GM18498 (cell line): Measurements from ENCODE around the gene LYPLA2.
"Not testable (repeated sequence)": the region's sequence is repeated elsewhere in the genome, so short reads cannot be mapped to it uniquely, and the experiment has no call there.

Experiments used
- ATAC-seq: cut with Tn5 transposase; IDR thresholded peaks from one replicate; pipeline ENCODE4 v1.9.1; 2021; ENCODE audit warnings: mild to moderate bottlenecking, moderate library complexity; ENCODE audit not compliant: unreplicated experiment

Gene LYPLA2

DNA sequence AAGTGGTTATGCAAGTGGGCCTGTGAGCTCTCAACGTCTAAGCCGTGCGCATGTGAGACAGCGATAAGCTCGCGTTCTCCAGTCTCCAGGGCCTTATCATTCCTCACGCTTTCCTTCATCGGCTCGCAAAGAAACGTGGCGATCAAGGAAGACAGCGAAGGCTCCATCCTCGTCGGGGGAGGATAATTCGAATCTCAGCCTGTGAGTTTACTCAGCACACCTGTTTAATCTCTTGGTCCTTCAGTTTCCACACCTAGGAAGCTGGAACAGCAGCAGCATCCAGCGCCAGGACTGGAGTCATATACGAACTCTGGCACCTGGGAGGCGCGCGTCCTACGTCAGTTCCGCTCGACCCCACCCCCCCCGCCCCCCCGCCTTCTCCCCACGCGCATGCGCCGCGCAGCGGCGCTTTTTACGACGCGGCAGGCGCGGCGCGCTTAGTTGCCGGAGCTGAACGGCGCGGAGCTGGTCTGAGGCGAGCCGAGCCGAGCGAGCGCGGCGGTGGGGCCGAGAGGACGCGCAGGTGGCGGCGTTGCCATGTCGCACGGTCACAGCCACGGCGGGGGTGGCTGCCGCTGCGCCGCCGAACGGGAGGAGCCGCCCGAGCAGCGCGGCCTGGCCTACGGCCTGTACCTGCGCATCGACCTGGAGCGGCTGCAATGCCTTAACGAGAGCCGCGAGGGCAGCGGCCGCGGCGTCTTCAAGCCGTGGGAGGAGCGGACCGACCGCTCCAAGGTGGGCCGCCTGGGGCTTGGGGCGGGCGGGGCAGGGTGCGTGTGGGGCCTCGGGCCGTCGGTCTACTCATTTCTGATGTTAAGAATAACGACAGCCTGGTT is 12.7 kb upstream of the LYPLA2 start, which contains the start of gene PITHD1:
TSS of gene PITHD1 (plus strand) at position 440 of the 836 bp plus-strand sequence. CDS start at position 538, 98 bp downstream.
- peak; percentile 87 for ATAC-seq

DNA sequence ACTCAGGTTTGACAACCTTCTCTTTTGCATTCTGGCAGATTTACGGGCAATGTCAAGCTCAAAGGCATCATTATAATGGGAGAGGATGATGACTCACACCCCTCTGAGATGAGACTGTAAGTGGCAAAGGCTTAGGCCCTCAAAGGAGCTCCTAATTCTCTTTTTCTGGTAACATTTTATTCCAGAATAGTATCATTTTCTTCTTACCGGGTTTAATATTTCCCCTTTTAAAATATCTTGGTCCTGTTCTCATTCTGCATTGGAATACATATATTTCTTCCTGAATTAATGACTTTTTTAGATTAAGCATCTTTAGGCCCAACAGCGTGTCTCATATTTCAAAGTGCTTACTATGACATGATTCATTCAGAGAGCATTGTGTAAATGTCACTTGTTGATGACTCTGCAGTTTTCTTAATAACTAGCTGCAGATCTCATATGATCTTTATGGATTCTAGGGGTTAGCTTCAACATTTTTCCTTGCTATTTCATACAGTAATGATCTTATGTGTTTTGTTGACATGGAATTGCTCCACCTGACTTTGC is 11.0 kb upstream of the LYPLA2 start:
- no peak for ATAC-seq

DNA sequence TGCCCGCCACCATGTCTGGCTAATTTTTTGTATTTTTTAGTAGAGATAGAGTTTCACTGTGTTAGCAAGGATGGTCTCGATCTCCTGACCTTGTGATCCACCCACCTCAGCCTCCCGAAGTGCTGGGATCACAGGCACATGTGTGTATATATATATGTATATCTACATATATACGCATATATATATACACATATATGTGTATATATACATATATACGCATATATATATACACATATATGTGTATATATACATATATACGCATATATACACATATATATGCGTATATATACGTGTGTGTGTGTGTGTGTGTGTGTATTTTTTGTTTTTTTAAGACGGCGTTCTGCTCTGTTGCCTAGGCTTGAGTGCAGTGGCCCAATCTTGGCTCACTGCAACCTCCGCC is 7.8 kb upstream of the LYPLA2 start:
- not testable (repeated sequence) for ATAC-seq

DNA sequence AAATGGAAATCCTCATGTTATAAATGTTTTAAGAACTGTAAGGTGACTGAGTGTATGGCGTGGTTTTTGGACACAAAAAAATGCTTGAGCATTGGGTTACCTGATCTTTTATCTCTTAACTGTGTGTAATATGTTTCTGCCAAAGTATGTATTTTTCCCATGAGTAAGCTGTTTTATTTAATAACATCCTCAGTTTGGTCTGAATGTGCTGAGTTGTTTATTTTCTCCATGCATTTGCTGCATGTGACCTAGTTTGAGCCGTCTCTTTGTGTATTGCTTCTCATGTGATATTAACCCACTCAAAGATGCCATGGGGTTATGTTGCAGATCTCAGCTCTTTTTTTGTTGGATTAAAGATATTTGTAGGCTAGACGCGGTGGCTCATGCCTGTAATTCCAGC is 6.1 kb upstream of the LYPLA2 start:
- ATAC-seq = no peak

DNA sequence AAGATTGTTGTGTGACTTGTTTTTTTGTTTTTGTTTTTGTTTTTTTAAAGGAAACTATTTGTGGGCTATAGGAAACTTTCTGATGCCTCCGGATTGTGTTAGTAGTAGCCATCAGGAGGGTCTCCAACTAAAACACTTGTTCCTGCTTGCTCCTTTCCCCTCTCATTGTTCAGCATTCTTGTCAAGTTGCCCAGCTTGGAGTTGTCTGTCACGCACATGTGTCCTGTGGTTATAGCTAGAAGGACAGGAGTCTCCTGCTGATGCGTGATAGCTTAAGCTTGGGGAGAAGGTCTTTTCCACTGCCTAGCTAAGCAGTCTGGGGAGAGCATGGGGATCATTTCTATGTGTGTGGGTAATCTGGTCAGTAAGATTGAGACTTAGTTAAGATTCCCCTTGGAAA is 3.2 kb upstream of the LYPLA2 start:
- no peak for ATAC-seq

DNA sequence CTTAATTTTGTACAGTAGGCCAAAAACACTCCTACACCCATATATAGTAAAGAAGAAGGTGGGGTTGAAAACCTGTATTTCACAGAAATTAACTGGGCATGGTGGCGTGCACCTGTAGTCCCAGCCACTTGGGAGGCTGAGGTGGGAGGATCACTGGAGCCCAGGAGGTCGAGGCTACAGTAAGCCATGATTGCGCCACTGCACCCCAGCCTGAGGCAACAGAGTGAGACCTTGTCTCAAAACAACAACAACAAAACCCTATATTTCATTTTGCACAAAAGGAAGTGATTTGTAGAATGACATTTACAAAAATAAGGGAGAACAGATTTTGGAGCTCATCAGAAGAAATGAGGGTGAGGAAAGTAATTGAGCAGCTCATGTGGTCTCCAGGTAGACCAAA is 2.2 kb upstream of the LYPLA2 start:
- no peak for ATAC-seq

DNA sequence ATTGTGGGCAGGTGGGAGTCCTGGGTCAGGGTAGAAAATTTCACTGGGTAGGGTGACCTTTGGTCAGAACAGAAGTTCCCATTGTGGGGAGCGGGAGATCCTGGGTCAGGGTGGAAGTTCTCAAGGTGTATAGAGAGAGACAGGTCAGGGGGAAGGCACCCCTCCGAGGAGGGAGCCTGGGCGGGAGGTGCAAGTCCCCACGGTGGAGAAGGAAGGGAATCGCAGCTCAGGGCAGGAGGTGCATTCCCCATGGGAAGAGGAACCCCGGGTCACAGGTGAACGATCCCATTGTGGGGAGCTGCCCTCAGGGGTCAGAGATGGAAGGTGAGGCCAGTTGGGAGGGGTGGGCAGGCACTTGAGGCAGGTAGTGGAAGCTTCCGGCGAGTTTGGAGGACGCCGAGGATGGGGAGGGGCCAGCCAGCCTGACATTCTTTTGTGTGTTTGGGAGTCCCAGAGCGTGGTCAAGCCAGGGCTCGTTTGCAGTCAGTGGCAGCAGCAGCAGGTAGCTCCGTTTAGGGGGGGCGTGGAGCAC is 637 bp downstream of the LYPLA2 start:
- no peak for ATAC-seq

DNA sequence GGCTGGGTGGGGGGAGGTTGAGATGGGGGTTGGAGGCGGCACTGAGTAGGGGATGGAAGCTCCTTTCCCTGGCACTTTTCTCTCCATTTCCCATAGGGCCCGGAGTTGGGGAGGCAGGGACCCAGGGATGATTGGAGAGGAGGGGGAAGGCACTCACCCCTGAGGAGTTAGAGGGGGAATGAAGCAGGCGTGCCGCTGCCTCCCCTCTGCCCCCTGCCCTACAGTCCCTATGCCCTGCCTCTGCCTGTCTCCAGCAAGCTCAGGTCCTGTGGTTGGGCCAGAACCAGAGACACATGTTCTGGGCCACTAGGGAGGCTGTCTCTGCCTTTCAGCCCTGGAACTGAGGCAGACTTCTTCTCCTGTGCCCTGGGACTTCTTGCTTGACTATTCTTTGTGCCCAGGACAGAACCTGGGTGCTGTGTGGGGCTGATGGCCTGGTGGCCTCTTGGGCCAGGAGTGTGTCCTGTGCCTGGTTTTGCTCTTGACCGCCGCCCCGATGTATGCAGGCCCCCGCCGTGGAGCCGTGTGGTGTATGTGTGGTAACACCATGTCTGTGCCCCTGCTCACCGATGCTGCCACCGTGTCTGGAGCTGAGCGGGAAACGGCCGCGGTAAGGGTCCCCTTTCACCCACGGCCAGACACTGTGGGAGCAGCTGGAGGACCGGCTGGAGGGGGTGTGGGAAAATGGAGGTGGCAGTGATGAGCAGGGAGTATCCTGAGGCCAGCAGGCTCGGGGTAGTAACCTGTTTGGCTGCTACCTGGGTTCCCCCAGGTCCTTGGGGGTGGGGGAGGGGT is 1.4 kb downstream of the LYPLA2 start:
- ATAC-seq = no peak

DNA sequence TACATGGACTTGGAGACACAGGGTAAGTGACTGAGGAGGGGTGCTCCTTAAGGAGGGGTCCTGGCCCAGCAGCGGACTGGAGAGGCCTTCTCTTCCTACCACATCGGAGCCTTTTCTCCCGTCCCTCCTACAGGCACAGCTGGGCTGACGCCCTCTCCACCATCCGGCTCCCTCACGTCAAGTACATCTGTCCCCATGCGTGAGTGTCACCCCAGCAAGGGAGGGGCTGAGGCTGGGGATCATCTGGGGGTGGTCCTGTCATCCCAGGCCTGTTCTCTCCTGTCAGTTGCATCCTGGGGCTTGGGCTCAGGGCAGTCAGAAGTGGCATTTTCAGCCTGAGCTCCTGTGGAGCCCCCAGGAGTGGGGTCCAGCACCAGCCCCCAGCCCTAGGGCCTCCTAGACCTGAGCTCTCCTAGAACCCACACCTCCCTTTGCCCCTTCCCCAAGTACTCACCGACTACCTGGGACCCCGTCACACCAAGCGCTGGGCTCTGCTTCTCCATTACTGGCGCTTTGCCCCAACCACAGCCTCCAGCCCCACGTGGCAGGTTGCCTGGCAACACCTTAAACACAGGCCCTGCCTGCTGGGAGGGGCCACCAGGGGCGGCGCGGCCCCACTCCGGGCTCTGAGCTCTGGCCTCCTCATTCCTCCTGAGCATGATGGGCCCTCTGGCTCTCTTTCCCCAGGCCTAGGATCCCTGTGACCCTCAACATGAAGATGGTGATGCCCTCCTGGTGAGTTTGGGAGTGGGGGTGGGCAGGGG is 2.3 kb downstream of the LYPLA2 start:
- no peak for ATAC-seq

DNA sequence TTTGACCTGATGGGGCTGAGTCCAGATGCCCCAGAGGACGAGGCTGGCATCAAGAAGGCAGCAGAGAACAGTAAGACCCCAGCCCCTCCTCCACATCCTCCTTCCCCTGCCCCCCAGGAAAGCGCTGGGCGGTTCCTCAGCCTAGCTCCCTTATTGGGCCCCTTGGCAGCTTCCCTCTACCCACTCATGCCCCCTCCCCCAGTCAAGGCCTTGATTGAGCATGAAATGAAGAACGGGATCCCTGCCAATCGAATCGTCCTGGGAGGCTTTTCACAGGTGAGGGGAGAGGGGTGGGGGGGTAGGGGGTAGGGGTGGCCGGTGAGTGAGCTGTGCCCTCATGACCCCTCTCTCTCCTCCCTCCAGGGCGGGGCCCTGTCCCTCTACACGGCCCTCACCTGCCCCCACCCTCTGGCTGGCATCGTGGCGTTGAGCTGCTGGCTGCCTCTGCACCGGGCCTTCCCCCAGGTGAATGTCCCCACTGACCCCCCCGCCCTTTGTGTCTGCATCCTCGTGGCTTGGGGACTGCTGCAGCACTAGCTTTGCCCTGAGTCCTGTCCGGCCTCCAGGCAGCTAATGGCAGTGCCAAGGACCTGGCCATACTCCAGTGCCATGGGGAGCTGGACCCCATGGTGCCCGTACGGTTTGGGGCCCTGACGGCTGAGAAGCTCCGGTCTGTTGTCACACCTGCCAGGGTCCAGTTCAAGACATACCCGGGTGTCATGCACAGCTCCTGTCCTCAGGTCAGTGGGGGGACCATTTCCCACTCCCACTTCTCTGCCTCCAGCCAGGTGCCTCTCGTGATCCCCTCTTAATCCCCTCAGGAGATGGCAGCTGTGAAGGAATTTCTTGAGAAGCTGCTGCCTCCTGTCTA is 3.2 kb downstream of the LYPLA2 start:
- no peak for ATAC-seq

DNA sequence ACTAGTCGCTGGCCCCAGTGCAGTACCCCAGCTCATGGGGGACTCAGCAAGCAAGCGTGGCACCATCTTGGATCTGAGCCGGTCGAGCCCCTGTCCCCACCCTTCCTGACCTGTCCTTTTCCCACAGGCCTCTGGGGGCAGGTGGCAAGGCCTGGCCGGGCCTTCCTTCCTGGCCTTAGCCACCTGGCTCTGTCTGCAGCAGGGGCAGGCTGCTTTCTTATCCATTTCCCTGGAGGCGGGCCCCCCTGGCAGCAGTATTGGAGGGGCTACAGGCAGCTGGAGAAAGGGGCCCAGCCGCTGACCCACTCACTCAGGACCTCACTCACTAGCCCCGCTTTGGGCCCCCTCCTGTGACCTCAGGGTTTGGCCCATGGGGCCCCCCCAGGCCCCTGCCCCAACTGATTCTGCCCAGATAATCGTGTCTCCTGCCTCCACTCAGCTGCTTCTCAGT is 3.8 kb downstream of the LYPLA2 start:
- ATAC-seq = not testable (repeated sequence)

DNA sequence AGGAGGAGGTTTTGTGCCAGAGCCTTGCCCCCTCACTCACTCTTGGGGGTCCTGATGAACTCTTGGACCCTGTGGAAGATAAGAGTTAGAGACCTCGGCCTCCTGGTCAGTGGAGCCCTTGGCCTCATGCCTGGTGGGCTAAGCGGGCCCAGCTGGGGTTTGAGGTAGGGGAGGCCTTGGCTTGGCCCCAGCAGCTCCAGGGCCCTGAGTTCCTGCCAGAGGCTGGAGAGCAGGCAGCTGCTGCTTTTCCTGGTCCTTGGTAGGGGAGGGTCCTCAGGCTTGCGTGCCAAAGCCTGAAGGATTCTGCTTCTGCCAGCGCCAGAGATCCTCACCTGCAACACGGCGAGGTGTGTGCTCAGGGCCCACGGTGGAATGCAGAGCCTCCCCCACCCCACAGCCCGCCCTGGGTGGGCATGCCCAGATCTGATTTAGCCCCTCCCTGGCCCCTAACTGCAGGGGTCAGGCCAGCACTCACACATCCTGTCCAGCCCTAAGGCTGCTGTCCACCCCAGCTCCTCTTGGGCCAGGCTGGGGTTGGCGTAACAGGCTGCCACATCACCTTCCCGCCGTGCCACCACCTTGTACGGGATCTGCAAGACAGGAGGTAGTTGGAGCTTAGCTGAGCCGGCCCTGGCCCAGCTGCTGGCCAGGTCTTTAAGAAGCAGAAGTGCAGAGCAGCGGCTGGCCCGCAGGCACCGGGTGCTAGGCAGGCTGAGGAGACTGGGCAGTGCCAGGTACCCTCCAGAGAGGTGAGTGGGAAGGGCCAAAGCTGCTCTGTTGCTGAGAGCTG is 4.9 kb downstream of the LYPLA2 start:
- no peak for ATAC-seq

DNA sequence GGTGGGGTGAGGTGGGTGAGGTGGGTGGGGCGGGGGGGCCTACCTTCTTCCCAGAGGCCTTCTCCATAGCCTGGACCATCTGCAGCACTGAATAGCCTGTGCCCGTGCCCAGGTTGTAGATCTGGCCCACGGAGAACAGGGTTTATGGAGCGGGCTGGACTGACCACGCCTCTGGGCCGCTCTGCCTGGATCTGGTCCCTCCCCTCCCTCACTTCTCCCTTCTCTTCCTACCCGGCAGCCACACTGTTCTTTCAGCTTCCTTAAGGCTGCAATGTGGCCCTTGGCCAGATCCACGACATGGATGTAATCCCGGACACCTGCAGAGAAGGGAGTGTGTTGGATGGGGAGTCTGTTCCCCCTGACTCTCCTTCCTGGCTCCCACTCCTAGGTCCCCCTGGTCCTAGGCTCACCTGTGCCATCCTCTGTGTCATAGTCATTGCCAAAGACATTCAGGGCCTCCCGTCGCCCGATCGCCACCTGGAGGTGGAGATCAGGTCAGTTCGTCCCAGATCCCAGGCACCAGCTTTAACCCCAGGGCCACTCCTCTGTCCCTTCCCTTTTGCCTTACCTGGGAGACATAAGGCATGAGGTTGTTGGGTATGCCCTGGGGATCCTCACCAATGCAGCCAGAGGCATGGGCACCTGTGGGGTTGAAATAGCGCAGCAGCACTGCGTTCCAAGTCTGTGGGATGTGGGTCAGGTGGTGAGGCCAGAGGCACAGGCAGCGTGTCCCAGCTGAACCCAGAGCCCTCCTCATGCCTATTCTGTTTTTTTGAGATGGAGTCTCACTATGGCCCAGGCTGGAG is 5.7 kb downstream of the LYPLA2 start:
- ATAC-seq = no peak

DNA sequence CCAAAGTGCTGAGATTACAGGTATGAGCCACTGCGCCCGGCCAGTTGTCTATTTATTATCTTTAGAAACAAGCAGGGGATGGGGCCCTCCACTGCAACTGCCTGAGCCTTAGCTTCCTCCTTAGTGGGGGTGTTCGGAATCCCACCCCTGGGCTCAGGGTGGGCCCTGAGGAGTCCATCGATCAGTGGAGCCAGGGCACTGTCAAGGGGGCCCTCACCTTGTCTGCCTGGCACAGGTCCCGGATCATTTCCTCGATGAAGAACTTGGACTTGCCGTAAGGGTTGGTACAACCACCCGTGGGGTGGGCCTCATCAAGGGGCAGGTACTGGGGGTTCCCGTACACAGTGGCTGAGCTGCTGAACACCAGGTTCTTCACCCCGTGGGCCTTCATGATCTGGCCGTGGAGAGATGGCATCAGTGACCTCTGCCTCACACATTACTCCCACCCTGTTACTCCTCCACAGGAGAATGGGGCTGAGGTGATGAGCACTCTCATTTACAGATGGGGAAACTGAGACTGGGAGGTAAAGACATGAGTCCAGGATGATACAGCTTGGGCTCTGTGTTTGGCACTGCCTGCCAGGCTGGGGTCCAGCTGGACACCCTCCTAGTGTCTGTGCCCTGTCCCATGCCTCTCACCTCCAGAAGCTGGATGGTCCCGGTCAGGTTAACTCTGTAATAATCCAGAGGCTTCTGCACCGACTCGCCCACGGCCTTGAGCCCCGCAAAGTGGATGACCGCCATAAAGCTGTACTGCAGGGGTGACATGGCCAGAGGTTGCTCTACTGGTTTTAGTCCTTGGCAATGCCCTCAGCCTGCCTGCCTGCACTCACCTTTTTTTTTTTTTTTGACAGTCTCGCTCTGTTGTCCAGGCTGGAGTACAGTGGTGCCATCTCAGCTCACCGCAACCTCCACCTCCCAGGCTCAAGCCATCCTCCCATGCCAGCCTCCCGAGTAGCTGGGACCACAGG is 6.8 kb downstream of the LYPLA2 start:
- no peak for ATAC-seq

DNA sequence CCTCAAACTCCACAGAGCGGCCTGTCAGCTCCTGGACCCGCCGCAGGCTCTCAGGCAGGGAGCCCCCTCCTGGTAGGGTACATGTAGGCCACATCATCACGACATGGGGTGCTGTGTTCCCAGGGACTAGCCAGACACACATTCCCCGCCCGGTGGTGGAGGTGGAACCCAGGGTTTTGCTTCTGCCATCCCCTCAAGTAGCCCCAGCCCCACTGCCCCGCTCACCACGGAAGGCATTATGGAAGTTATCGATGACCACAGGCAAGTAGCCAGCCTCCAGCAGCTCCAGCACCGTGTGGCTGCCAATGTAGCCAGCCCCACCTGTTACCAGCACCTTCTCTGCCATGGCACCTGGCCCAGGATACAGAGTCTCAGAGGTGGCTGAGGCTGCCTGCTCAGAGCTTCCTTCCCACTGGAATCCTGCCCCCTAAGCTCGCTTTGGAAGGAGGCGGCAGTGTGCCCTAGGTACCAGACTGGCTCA is 7.8 kb downstream of the LYPLA2 start:
- no peak for ATAC-seq

DNA sequence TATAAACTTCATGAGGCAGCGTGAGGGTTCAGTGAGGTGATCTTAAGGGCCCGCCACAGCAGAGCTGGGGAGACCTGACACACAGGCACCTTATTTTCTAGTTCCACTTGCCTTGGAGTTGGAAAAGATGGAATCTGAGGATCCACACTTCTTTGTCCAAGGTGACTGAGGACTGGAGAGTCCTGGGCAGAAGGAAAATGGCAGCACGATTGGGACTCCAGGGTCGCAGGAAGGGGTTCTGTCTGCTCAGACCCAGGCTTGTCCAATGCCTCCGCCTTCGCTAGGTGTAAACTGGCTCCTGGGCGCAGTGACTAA is 8.3 kb downstream of the LYPLA2 start:
- no peak for ATAC-seq
